Measurements from ENCODE around the gene PRIM2. TPM values are rescaled to one million over a fixed set of nuclear protein-coding genes. Genes with fewer than 3 reads are reported as not detected.
"Not testable (repeated sequence)": the region's sequence is repeated elsewhere in the genome, so short reads cannot be mapped to it uniquely, and the experiment has no call there.

Gene PRIM2
- total and polyA plus RNA-seq, 2 of the 8 experiments (the other 6 are each of a cell fraction or from before 2014, with no cell fraction given) = 20.8 to 46.8 TPM

DNA sequence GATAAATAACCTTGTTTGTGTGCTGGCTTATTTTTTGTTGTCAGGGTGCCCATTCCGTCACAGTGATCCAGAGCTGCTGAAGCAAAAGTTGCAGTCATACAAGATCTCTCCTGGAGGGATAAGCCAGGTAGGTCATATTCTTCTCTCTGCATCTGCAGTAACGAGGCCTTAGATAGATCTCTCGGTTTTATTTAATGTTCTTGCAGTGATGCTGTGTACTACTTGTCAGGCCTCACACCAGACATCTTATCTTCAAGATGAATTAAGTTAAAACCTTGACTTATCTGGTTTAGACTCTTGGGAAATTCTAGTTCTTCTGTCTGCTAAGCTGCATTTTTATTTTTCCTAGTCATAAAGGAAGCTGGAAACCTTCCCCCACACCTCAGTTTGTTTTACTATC is 288.9 kb downstream of the PRIM2 start:
- H3K4me1 ChIP-seq (replicated peaks in 1 of 4; ENCODE audit: control insufficient read depth in 3 of 4, insufficient read depth in 4 of 4, low read length in 3 of 4); FAIRE-seq; H4K20me1 ChIP-seq (replicated peaks in 1 of 2; ENCODE audit: control insufficient read depth in 1 of 2, insufficient read depth in 2 of 2, low read length in 2 of 2); H3K27me3 ChIP-seq (replicated peaks in 1 of 4; ENCODE audit: control insufficient read depth in 3 of 4, extremely low read depth in 1 of 4, insufficient read depth in 3 of 4, low read length in 3 of 4); H2BK20ac ChIP-seq (ENCODE audit: low read length); H3K23me2 ChIP-seq (ENCODE audit: low read depth, low read length); H3K27ac ChIP-seq (ENCODE audit: low read depth, low read length); H3K9ac ChIP-seq (replicated peaks in 1 of 4; ENCODE audit: extremely low read depth in 1 of 4, low read depth in 3 of 4, low read length in 3 of 4); CTCF ChIA-PET (ENCODE audit: partially characterized antibody); H3K4me2 ChIP-seq (ENCODE audit: insufficient read depth in 1 of 2, low read depth in 2 of 2, low read length in 2 of 2); H2AK5ac ChIP-seq (ENCODE audit: low read depth, low read length); H3K4ac ChIP-seq (replicated peaks; ENCODE audit: insufficient read length, low read depth, low read length); H3K56ac ChIP-seq (replicated peaks; ENCODE audit: insufficient read length, low read depth, low read length); H2BK12ac ChIP-seq (ENCODE audit: low read depth, low read length); H4K91ac ChIP-seq (replicated peaks; ENCODE audit: insufficient read length, low read length); H4K8ac ChIP-seq (ENCODE audit: extremely low read depth, insufficient read depth, low read length); H3K36me3 ChIP-seq (ENCODE audit: control insufficient read depth in 2 of 4, insufficient read depth in 4 of 4, low read length in 3 of 4); H3K79me1 ChIP-seq (ENCODE audit: low read depth, low read length); H3K14ac ChIP-seq (ENCODE audit: insufficient read length); H3K4me3 ChIP-seq (ENCODE audit: extremely low read depth in 1 of 4, insufficient read depth in 2 of 4, low read depth in 3 of 4, low read length in 4 of 4); H2BK5ac ChIP-seq (ENCODE audit: low read depth, low read length); H3K9me3 ChIP-seq (ENCODE audit: insufficient read depth in 2 of 2, low read depth in 1 of 2, low read length in 1 of 2); H2BK15ac ChIP-seq (ENCODE audit: low read length); H2BK120ac ChIP-seq (replicated peaks; ENCODE audit: low read depth, low read length); H3K23ac ChIP-seq (ENCODE audit: insufficient read length); H3K79me2 ChIP-seq (ENCODE audit: control insufficient read depth in 1 of 2, insufficient read depth in 2 of 2, low read length in 2 of 2); H3K18ac ChIP-seq (ENCODE audit: extremely low read depth, low read length); POLR2A ChIA-PET (ENCODE audit: partially characterized antibody); H4K5ac ChIP-seq (ENCODE audit: insufficient read length, low read depth, low read length); DNase-seq (ENCODE audit: low read depth in 1 of 2, low spot score in 2 of 2); H2AFZ ChIP-seq (ENCODE audit: low read length): not testable (repeated sequence)
- WGBS, 2 experiments (ENCODE audit: extremely low coverage in 1 of 2, insufficient coverage in 1 of 2, insufficient read length in 1 of 2, insufficient replicate concordance in 2 of 2, low coverage in 1 of 2, low lambda C conversion rate in 2 of 2, missing lambda C conversion rate in 1 of 2) = 85% methylated on average over 3 of the region's 3 CpGs; no CpG with 5 or more reads in 1 of the 2 experiments

DNA sequence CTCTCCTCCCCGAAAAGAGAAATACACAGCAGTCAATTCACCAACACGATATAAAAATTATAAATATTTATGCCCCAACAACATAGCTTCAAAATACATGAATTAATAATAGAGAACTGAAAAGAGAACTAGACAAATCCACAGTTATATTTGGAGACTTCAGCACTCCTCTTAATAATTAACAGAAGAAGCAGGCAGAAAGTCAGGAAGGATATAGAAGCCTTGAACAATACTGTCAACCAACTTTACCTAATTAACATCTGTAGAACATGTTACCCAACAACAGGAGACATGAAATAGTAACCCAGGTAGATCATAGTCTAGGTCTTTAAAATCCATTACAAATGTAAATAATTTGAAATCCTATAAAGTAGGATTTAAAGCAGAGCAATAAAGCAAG is 293.2 kb downstream of the PRIM2 start:
- H2BK20ac ChIP-seq (ENCODE audit: low read length); POLR2A ChIA-PET (ENCODE audit: partially characterized antibody); H2BK120ac ChIP-seq (replicated peaks; ENCODE audit: low read depth, low read length); H2BK12ac ChIP-seq (ENCODE audit: low read depth, low read length); FAIRE-seq; H3K56ac ChIP-seq (replicated peaks; ENCODE audit: insufficient read length, low read depth, low read length); H3K27ac ChIP-seq (ENCODE audit: low read depth, low read length); H3K14ac ChIP-seq (ENCODE audit: insufficient read length); H3K23ac ChIP-seq (ENCODE audit: insufficient read length); H3K79me2 ChIP-seq (ENCODE audit: control insufficient read depth in 1 of 2, insufficient read depth in 2 of 2, low read length in 2 of 2); H2AK5ac ChIP-seq (ENCODE audit: low read depth, low read length); H4K91ac ChIP-seq (replicated peaks; ENCODE audit: insufficient read length, low read length); H3K27me3 ChIP-seq (replicated peaks in 1 of 4; ENCODE audit: control insufficient read depth in 3 of 4, extremely low read depth in 1 of 4, insufficient read depth in 3 of 4, low read length in 3 of 4); H3K18ac ChIP-seq (ENCODE audit: extremely low read depth, low read length); H4K8ac ChIP-seq (ENCODE audit: extremely low read depth, insufficient read depth, low read length); DNase-seq (ENCODE audit: low read depth in 1 of 2, low spot score in 2 of 2); H3K79me1 ChIP-seq (ENCODE audit: low read depth, low read length); H3K4me1 ChIP-seq (replicated peaks in 1 of 4; ENCODE audit: control insufficient read depth in 3 of 4, insufficient read depth in 4 of 4, low read length in 3 of 4); CTCF ChIA-PET (ENCODE audit: partially characterized antibody); H3K4ac ChIP-seq (replicated peaks; ENCODE audit: insufficient read length, low read depth, low read length); H2BK5ac ChIP-seq (ENCODE audit: low read depth, low read length); H4K5ac ChIP-seq (ENCODE audit: insufficient read length, low read depth, low read length); H3K4me2 ChIP-seq (ENCODE audit: insufficient read depth in 1 of 2, low read depth in 2 of 2, low read length in 2 of 2); H3K4me3 ChIP-seq (ENCODE audit: extremely low read depth in 1 of 4, insufficient read depth in 2 of 4, low read depth in 3 of 4, low read length in 4 of 4); H3K9ac ChIP-seq (replicated peaks in 1 of 4; ENCODE audit: extremely low read depth in 1 of 4, low read depth in 3 of 4, low read length in 3 of 4); H3K23me2 ChIP-seq (ENCODE audit: low read depth, low read length); H3K36me3 ChIP-seq (ENCODE audit: control insufficient read depth in 2 of 4, insufficient read depth in 4 of 4, low read length in 3 of 4); H2AFZ ChIP-seq (ENCODE audit: low read length); H2BK15ac ChIP-seq (ENCODE audit: low read length); H4K20me1 ChIP-seq (replicated peaks in 1 of 2; ENCODE audit: control insufficient read depth in 1 of 2, insufficient read depth in 2 of 2, low read length in 2 of 2); H3K9me3 ChIP-seq (ENCODE audit: insufficient read depth in 2 of 2, low read depth in 1 of 2, low read length in 1 of 2): not testable (repeated sequence)
- WGBS, 2 experiments (ENCODE audit: extremely low coverage in 1 of 2, insufficient coverage in 1 of 2, insufficient read length in 1 of 2, insufficient replicate concordance in 2 of 2, low coverage in 1 of 2, low lambda C conversion rate in 2 of 2, missing lambda C conversion rate in 1 of 2) = 83% methylated on average over 1 of the region's 2 CpGs; no CpG with 5 or more reads in 1 of the 2 experiments

Measured in H1 (cell line).